Stimulated activated CD8-positive, alpha-beta memory T cell treated with anti-CD3 and anti-CD28 coated beads, Interleukin-15, amount 100 ng/mL, for 1 hour (primary cell): ENCODE data around the gene STYXL1.
"Not testable (repeated sequence)": the region's sequence is repeated elsewhere in the genome, so short reads cannot be mapped to it uniquely, and the experiment has no call there.

ENCODE experiments used
- DNase-seq: peaks from one replicate; pipeline ENCODE4 v3.0.0-alpha.2; 2020; ENCODE audit warnings: low read depth

Gene STYXL1

GRCh38 chr7:76066716-76067503 is 19.1 kb upstream of the STYXL1 start:
- DNase-seq, result no peak

DNA sequence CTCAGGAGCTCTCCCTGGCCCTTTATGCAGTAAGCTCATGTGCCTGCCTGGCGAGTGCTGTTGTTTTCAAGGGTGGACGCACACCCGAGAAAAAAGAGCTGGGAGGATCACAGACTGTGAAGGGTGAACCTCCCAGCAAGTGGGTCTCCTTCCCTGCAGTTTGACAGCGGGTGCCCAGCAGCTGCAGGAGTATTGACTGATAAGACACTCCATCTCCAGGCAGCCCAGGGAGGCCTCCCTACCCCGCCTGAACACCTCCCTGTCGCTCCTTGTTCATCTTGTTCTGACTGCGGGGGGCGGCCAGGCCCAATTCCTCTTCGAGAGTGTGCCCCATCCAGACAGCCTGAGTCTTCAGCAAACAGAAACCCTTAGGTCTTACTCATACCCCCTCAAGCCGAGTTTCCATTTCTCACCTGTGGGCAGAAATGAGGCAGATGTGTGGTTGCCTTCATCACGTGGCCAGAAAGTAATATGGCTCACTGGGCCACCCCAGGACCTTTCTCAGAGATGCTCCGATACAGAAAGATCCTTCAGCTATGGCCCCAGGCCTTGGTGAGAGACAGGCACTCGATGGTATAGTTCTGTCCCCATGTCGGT is 17.3 kb upstream of the STYXL1 start:
- no peak for DNase-seq

DNA sequence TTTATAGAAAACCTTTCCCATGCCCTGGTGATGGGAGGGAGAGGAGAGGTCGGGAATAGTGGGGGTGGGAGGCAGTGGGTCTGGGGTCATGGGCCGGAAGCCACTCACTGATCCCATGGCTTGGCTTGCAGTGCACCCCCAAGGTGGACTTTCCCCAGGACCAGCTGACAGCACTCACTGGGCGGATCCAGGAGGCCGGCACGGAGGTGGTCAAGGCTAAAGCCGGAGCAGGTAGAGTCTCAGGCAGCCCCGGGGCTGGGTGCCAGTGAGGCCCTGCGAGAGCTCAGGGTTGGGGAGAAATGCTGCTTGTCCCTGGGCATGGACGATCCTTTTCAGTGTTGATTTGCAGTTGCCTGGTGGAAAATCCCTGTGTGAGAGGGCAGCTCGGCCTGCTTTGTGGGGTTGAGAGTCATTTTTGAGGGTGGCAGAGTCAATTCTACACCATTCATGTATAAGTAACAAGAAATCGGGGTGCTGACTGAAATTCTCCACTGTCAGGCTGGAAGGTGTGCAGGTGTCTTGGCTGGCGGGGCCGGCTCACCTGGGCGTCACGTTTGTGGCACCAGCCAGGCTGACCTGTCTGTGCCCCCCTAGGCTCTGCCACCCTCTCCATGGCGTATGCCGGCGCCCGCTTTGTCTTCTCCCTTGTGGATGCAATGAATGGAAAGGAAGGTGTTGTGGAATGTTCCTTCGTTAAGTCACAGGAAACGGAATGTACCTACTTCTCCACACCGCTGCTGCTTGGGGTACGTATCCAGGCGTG is 16.6 kb upstream of the STYXL1 start:
- DNase-seq, result no peak

DNA sequence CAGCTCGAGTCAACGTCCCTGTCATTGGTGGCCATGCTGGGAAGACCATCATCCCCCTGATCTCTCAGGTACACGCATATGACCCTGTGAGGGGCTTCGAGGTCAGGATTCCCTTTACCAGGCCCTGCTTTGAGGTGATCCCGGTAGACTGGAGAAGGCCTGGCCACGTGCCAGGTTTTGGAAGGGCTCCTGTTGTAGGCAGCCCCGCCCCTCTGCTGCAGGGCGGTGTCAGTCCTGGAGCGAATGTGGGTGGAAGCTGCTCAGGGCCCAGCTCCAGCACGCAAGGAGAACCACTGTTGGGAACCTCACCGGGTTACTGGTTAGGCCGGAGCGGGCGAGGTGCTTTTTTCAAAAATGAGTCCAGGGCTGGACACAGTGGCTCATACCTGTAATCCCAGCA is 15.7 kb upstream of the STYXL1 start:
- no peak for DNase-seq

- no peak for DNase-seq
These were observed 15.3 kb upstream of the STYXL1 start for GRCh38 chr7:76063114-76063513.

DNA sequence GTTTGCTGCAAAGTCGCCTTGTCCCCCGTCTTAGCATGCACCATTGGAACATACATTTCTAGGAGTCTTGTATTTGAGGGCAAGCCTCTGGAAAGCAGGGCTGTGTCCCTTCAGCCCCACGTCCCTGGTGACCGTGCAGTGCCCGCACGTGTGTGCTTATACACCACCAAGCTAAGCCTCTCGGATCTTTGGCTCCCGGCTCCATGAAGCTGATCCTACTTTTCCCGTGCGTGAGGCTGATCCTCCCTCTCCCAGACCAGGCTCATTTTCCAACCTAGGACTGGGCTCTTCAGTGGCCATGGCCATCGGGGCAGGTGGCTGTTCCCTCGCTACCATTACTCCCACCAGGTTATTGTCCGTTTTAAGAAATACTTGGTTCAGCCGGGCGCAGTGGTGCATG is 14.5 kb upstream of the STYXL1 start:
- no peak for DNase-seq

GRCh38 chr7:76060842-76061241 is 13.0 kb upstream of the STYXL1 start:
- DNase-seq, result no peak

- DNase-seq, result not testable (repeated sequence)
These were observed 10.9 kb upstream of the STYXL1 start for GRCh38 chr7:76058745-76059144.

DNA sequence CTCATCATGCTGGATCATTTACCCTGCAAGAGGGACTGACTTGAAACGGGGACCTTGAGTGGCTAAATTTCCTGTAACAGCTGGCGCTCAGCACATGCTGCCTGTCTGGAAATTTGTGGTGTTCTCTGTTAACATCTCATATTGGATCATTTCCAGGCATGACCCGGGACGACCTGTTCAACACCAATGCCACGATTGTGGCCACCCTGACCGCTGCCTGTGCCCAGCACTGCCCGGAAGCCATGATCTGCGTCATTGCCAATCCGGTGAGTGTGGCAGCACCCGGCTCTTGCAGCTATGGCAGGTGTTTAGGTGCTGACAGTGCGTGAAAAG is 10.0 kb upstream of the STYXL1 start:
- DNase-seq, result no peak

DNA sequence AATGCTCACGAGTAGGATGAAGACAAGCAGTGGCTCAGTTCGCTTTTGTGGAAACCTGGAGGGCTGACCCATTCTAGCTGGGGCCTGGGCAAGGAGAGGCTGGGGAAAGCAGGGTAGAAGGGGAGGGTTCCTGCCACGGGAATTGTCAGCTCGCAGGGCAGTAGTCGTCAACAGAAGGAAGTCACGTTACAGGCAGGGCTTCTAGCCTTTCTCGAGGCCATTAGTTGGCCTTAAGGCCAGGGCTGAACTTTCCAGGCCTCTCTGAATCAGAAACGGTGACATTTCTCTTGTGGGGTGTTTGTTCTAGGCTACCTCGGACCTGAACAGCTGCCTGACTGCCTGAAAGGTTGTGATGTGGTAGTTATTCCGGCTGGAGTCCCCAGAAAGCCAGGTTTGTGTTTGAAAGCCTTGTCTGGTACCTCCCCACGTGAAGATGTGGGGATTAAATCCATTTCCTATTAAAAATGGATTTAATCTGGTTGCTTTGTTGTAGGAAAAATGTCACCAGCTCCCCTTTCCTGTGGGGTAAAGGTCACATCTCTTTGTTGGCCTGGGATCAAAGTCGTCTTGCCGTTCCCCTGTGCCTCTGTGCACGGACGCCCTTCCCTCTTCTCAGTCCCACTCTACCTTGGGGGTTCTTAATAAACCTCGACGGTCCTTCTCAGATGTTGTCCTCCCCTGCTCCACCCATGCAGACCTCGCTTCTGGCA is 9.5 kb upstream of the STYXL1 start:
- DNase-seq, result no peak

DNA sequence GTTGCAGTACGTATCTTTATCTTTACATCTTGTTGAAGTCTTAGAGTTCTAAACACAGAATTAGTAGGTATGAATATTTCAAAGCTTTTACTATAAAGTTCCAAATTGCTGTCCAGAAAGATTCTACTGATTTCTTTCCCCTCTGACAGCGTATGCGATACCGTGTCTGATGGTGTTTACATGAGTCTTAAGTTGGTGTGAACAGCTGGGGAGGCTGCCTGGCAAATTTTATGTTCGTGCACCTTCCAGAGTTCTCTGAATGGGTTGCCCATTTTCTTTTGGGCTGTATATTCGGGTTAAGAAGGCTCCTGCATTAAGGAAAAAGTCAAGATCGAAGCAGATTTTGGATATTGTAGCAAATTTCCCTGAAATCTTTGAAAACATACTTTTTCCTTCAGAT is 8.4 kb upstream of the STYXL1 start:
- DNase-seq, result no peak

DNA sequence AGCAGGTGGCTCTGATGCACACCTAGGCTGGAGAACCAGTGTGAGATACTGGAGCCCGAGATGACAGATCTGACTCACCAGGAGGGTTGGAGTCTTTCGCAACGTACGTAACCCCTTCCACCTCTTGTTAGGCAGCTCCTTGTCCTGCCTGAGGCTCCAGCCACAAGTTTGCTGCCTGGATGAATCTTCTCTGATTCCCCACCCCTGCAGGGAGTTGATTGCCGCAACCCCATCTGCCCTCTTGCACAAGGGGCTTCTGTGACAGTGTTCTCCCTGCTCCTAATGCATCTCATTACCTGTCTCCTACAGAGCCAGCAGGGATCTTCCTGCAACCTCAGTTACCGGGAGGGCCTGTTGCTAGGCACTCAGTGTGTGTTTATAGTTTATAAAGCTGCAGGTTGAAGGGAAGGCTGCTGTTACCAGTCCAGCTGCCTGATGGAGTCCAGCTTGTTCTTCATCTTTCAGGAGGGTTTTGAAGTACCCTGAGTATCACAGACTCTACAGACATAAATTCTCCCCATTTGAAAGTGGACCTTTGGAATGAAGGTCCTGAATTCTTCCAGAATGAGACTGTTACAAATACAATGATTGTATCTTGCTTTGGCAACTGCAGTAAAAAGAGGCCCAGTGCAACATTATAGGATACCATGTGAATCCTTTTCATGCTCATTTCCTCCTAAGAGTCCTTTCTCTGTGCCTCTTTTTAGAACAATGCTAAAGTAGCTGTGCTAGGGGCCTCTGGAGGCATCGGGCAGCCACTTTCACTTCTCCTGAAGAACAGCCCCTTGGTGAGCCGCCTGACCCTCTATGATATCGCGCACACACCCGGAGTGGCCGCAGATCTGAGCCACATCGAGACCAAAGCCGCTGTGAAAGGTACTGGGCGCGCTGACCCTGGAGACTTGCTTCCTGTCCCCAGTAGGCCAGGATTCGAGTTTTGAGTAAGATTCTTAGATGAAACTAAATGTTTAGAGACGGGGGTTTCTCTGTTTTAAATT is 6.6 kb upstream of the STYXL1 start:
- no peak for DNase-seq

- no peak for DNase-seq
These were observed 5.7 kb upstream of the STYXL1 start for GRCh38 chr7:76053461-76053860.

DNA sequence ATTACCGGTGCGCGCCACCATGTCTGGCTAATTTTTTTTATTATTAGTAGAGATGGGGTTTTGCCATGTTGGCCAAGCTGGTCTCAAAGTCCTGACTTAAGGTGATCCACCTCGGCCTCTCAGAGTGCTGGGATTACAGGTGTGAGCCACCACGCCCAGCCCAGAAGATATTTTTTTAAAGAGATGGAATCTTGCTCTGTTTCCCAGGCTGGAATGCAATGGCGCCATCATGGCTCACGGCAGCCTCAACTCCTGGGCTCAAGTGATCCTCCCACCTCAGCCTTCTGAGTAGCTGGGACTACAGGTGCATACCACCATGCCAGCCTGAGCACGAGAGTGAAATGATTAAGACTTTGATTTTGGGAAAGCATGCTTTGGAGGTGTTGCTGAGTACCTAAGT is 4.9 kb upstream of the STYXL1 start:
- not testable (repeated sequence) for DNase-seq

- no peak for DNase-seq
These were observed 4.0 kb upstream of the STYXL1 start for GRCh38 chr7:76051840-76052239.

DNA sequence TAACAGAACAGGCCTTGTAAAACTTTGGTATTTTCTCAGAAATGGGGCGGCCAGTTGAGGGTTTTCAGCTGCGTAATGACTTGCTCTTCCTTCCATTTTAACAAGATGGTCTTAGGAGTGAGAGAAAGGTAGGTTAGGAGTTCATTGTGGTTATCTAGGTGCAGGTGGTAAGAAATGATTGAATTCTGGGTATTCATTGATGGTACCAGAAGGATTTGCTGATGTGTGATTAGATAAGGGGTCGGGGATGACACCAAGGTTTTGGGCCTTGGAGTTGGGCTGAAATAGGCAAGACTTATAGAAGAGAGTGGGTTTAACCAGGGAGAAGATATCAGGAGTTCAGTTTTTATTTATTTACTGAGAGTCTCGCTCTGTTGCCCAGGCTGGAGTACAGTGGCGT is 2.7 kb upstream of the STYXL1 start:
- no peak for DNase-seq

DNA sequence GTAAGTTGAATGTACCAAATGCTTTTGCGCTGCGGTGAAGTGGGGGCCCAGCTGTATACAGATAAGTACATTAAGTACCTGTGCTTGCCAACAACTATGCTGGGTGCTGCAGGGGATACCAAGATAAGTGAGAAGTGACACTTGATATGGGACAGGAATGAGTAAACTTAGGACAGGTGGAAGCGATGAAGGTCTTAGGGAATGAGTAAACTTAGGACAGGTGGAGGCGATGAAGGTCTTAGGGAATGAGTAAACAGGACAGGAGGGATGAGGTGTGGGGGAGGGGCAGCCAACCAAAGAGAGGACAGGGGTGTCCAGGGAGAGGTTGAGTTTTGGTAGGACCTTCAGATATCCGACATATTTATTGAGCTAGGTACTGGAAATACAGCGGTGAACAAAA is 1.5 kb upstream of the STYXL1 start:
- no peak for DNase-seq

DNA sequence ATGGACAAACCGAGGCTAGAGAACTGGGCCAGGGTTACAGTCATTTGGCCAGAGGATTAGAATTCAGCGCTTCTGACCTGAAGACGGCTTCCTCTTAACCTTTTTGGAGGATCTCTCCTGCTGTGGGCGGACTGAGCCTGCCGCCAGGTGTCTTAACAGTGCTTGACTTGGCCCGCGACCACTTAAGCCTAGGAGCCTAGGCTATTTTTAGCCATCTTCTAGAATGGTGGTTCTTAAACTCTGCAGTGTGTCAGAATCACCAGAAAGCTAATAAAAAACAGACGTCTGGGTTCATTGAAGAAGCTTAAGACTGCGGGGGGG is 828 bp upstream of the STYXL1 start:
- no peak for DNase-seq

GRCh38 chr7:76047305-76047810 is 442 bp downstream of the STYXL1 start:
- no peak for DNase-seq

- DNase-seq, result no peak
These were observed 3.4 kb downstream of the STYXL1 start for GRCh38 chr7:76044375-76044865.

GRCh38 chr7:76040126-76040525 is 7.7 kb downstream of the STYXL1 start:
- no peak for DNase-seq
